GOT3 (cell line): Measurements from ENCODE around the gene PIR.

Experiments used
- DNase-seq: peaks from one replicate; lab custom pipeline; 2025; ENCODE audit warnings: mixed read lengths; lab: John Stamatoyannopoulos, UW

The PIR gene

DNA sequence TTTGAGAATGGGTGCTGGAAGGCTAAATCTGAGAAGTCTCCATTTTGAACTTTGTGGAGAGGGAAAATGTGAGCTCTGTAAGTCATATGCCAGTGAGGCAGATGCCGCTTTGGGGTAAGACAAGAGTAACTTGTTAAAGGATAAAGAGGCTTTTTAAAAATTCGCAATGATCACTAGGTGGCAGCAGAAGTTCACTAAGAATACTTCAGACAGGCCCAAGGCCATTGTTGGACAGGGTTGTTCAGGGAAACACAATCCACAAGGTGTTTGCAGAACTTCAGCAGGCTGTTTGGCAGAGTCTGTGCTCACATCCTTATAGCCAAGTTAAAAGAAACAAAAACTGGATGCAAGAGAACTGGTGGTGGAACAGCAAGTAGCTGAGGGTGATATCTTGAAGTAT, 144.1 kb downstream of the PIR start:
- no peak for DNase-seq

DNA sequence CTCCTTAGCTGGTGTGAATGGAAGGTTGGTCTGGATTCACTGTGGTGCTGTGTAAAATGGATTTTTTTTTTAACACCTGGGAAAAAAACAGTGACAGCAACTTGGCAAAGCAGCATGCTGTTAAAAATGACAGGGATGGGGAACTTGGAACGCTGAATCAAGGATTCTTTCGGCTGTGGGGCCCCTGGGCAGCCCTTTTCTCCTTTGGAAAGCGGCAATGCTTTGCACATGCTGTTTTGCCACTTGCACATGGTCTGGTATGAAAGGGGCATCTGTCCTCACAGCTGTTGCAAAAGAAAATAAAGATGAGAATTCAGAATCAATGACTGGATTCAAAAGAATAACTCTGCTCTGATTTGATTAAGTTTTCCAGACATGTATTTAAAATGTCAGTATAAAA, 147.2 kb downstream of the PIR start:
- DNase-seq: no peak

DNA sequence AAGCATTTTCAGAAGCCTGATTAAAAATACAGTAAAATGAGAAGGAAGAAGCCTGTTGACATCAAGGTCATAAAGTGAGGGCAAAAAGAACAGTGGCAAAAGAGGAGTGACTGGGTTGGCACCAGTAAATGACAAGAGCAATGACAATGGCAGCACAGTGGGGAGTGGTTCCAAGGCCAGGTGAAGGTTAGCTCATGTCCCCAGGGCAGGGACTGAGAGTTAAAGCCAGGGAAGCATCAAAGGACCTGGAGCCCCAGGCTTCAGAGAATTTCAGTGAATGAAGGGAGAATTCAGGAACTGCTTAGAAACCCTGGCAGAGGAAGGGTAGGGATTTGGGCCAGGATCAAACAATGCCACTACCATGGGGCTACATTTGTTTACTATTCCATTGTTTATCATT, 149.0 kb downstream of the PIR start:
- no peak for DNase-seq

DNA sequence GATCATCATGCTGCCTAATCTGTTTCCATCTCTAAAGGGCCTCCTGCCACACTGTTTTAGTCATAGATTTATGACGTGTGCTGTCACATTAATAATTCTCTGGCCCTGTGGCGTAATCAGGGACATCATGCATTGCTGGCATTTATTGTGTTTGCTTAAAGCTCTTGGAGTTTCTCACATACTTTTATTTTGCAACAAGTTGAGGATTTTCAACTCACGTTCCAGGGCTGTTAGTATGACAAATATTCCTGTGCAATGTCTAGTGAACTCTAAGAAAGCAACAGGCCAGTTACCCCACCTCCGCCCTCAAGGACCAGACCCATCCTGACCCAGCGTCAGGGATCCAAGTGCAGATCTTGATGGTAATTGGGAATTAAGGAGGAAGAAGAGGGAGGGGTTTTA, 150.1 kb downstream of the PIR start:
- DNase-seq: no peak

DNA sequence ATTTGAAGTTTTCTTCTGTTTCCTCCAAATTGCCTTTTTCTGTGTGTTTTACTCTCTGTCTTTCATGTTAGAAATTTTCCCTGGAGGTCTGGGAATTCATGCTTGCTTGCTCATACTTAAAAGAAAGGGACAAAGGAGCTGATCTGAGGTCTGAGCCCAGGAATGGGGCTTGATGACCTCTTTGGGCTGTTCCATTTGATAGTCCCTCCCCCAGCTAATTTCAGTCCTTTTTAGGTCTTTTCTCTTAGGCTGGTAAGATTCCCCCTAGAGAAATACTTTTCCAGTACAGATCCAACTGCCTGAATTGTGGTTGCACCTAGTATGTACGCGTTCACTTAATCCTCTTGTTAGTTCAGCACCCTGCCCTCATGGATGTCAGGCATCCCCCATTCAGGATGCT, 152.3 kb downstream of the PIR start:
- no peak for DNase-seq

DNA sequence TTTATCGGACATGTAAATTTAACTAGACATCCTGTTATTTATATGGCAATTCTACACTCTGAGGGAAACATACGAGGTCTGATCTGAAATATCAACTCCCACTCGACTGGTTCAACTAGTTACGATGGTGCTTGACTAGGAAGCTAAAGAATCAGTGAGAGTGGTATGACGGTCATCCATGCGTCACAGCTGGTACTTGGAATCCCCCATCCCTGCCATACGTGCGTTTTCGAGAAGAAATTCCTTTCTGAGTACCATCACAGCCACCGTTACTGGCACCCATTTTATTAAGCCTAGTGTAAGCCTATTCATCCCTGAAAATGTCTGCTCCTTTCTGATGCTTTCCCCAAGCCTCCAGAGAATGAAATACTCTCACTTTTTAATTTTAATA, 157.1 kb downstream of the PIR start:
- DNase-seq: no peak

DNA sequence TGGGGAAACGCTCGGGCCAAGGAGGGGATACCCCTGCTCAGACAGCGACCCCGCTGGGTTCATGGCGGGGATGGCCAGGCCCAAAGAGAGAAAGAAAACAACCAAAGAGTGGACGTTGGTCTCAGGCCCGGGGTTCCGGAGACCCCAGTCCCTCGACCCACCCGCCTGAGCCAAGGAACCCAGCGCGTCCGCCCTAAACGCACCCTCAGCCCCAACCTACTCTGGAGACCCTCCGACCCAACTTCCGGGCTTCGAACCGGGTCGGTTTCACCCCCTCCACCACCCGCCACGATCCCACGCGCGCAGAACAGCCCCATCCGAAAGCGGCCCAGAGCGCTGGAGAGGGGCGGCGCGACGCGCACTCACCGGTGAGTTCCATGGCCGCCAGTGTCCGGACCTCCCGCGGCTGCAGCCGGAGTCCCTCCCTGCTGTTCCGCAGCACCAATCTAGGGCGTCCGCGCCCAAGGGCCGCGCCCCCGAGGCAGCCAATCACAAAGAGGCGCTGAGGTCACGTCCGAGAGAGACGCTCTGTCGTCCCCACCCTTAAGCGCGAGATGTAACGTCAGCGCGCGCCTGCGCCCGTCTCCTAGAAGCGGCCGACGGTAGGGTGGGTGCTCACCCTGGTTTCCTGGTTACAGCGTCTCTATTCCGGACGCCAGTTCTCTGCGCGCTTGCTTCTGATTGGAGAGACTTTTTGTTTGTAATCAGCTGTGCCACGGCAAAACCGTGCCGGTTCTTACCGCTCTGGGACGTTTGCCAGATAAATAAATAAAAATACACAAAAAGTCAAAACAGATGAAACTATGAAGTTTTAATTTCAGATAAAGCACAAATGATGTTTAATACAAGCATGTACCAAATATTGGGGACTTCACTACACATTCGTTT, 157.8 kb downstream of the PIR start, which contains the start of gene PIGA:
Gene PIGA (minus strand): TSS at position 389 of the 888 bp plus-strand sequence. CDS start 3,593 bp downstream, outside the sequence.
- peak; percentile 97 for DNase-seq
